Subcutaneous abdominal adipose tissue (tissue), 5 donors: ENCODE results near the gene NREP.

Source experiments
- H3K27ac ChIP-seq: one replicate; pipeline ENCODE4 v1.7.0; 2013; ENCODE audit warnings: low read depth, mild to moderate bottlenecking, inconsistent platforms, low read length, moderate library complexity
- H3K27me3 ChIP-seq, 5 donors: one replicate each; pipeline ENCODE4 v1.7.0; 2013; ENCODE audit warnings: low read length in 5 of 5, inconsistent platforms in 1 of 5; ENCODE audit not compliant: control insufficient read depth in 5 of 5, insufficient read depth in 4 of 5
- H3K36me3 ChIP-seq, 5 donors: one replicate each; pipeline ENCODE4 v1.7.0; 2013; ENCODE audit warnings: low read length in 5 of 5; ENCODE audit not compliant: control insufficient read depth in 5 of 5, insufficient read depth in 5 of 5
- H3K4me1 ChIP-seq, 5 donors: one replicate each; pipeline ENCODE4 v1.7.0; 2013; ENCODE audit warnings: low read length in 5 of 5, mild to moderate bottlenecking in 3 of 5, moderate library complexity in 1 of 5; ENCODE audit not compliant: control insufficient read depth in 5 of 5, insufficient read depth in 5 of 5
- H3K4me3 ChIP-seq, 5 donors: one replicate each; pipeline ENCODE4 v1.7.0; 2013; ENCODE audit warnings: low read length in 5 of 5, low read depth in 1 of 5
- H3K9ac ChIP-seq, 5 donors: one replicate each; pipeline ENCODE4 v1.7.0; 2013; ENCODE audit warnings: low read length in 5 of 5, mild to moderate bottlenecking in 4 of 5, moderate library complexity in 3 of 5
- H3K9me3 ChIP-seq, 5 donors: one replicate each; pipeline ENCODE4 v1.7.0; 2013; ENCODE audit warnings: low read length in 5 of 5; ENCODE audit not compliant: control insufficient read depth in 5 of 5
- donor health status: healthy.
- donor health status: healthy.
- donor health status: healthy.
- donor health status: healthy.
- donor health status: healthy.

The NREP gene

GRCh38 chr5:111783537-111783936 lies 26.5 kb upstream of the NREP start:
- H3K27me3 ChIP-seq: no peaks in the 10 kb centered on the region
- no peaks in the 10 kb centered on the region for H3K9me3 ChIP-seq
- H3K4me1 ChIP-seq: peaks cover 0 to 5% (median 0%) of the 10 kb centered on the region in 5 donors
- H3K9ac ChIP-seq: no peak overlapping the region
- no peak overlapping the region for H3K27ac ChIP-seq
- no peak overlapping the region for H3K4me3 ChIP-seq
- no peaks in the 10 kb centered on the region for H3K36me3 ChIP-seq

- Histone ChIP-seq H3K9ac (no peak overlapping the region), H3K36me3 (no peaks in the 10 kb centered on the region), H3K4me1 (peaks cover 0 to 5% (median 0%) of the 10 kb centered on the region in 5 donors), H3K27ac (no peak overlapping the region), H3K9me3 (no peaks in the 10 kb centered on the region), H3K4me3 (no peak overlapping the region), H3K27me3 (no peaks in the 10 kb centered on the region)
Measured at GRCh38 chr5:111782216-111782615, 25.2 kb upstream of the NREP start.

DNA sequence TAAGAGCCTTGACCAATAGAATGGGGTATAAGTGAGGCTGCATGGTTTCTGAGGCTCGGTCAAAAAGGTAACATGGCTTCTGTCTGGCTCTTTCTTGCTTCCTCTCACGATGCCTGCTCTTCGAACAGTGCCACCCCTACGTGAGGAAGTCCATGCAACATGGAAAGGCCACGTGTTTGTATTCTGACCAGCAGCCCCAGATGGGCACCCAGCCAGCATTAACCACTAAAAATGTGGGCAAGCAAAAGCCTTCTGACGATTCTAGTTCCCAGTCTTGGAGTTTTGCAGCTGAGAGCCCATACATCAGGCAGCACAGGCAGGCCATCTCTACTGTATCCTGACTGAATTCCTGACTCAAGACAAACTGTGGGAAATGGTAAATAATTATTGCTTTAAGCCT lies 24.2 kb upstream of the NREP start:
- no peaks in the 10 kb centered on the region for H3K36me3 ChIP-seq
- H3K4me1 ChIP-seq: peaks cover 0 to 11% (median 0%) of the 10 kb centered on the region in 5 donors
- H3K9me3 ChIP-seq: no peaks in the 10 kb centered on the region
- H3K27ac ChIP-seq: no peak overlapping the region
- H3K9ac ChIP-seq: no peak overlapping the region
- H3K27me3 ChIP-seq: no peaks in the 10 kb centered on the region
- no peak overlapping the region for H3K4me3 ChIP-seq

- Histone ChIP-seq H3K4me1 (peaks cover 0 to 16% (median 0%) of the 10 kb centered on the region in 5 donors), H3K27me3 (no peaks in the 10 kb centered on the region), H3K9me3 (no peaks in the 10 kb centered on the region), H3K4me3 (no peak overlapping the region), H3K9ac (no peak overlapping the region), H3K27ac (no peak overlapping the region), H3K36me3 (no peaks in the 10 kb centered on the region)
Measured at GRCh38 chr5:111779922-111780292, 22.9 kb upstream of the NREP start.

DNA sequence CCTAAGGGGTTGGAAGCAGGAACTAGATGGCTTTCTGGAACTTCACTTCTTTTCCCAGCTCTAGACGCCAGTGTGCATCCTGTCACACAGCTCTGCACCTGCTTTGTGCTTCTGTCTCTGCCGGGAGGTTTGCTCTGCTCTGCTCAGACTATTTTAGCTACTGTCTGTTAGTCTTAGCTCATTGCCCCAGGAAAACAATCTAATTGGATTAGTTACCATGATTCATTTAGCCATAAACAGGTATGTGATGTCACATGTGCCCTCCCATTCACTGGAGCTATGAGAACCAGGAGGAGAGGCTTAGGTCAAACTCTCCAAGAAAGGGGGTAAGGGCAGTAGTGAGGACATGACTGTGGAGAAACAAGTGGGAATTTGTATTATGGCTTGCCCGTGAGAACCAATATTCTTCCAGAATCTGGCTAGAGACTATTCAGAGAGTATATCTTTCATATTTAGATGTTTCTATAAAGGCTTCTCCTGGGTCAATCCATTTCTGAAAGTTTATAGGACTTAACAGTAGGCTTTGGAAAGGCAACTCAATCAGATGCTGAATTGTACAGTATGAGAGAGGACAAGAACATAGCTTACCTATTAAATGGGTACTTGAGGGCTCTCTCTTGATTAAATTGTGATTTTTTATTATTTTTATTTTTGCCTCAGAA lies 22.4 kb upstream of the NREP start:
- Histone ChIP-seq H3K9ac (no peak overlapping the region), H3K27me3 (no peaks in the 10 kb centered on the region), H3K27ac (no peak overlapping the region), H3K4me1 (peaks cover 0 to 16% (median 5%) of the 10 kb centered on the region in 5 donors), H3K36me3 (no peaks in the 10 kb centered on the region), H3K9me3 (no peaks in the 10 kb centered on the region), H3K4me3 (no peak overlapping the region)

GRCh38 chr5:111776913-111777781 lies 20.2 kb upstream of the NREP start:
- Histone ChIP-seq H3K27me3 (no peaks in the 10 kb centered on the region), H3K4me1 (peaks cover 0 to 24% (median 8%) of the 10 kb centered on the region in 5 donors), H3K36me3 (no peaks in the 10 kb centered on the region), H3K4me3 (no peak overlapping the region), H3K27ac (no peak overlapping the region), H3K9ac (no peak overlapping the region), H3K9me3 (no peaks in the 10 kb centered on the region)

GRCh38 chr5:111775224-111775623 lies 18.2 kb upstream of the NREP start:
- Histone ChIP-seq H3K27ac (no peak overlapping the region), H3K4me3 (no peak overlapping the region), H3K9ac (no peak overlapping the region), H3K27me3 (no peaks in the 10 kb centered on the region), H3K4me1 (peaks cover 0 to 24% (median 8%) of the 10 kb centered on the region in 5 donors), H3K36me3 (no peaks in the 10 kb centered on the region), H3K9me3 (no peaks in the 10 kb centered on the region)

GRCh38 chr5:111774525-111774924 lies 17.5 kb upstream of the NREP start:
- H3K27ac ChIP-seq: no peak overlapping the region
- no peaks in the 10 kb centered on the region for H3K9me3 ChIP-seq
- no peaks in the 10 kb centered on the region for H3K27me3 ChIP-seq

GRCh38 chr5:111772456-111773122 lies 15.6 kb upstream of the NREP start:
- Histone ChIP-seq H3K27me3 (no peaks in the 10 kb centered on the region), H3K27ac (no peak overlapping the region), H3K9me3 (no peaks in the 10 kb centered on the region), H3K36me3 (no peaks in the 10 kb centered on the region), H3K9ac (no peak overlapping the region), H3K4me3 (no peak overlapping the region), H3K4me1 (peaks cover 0 to 21% (median 3%) of the 10 kb centered on the region in 5 donors)

More at GRCh38 chr5:111774525-111774924, 17.5 kb upstream of the NREP start:
- Histone ChIP-seq H3K36me3 (no peaks in the 10 kb centered on the region), H3K4me3 (no peak overlapping the region), H3K4me1 (peaks cover 0 to 21% (median 3%) of the 10 kb centered on the region in 5 donors), H3K9ac (no peak overlapping the region)

GRCh38 chr5:111769541-111769940 lies 12.5 kb upstream of the NREP start:
- Histone ChIP-seq H3K9ac (no peak overlapping the region), H3K27ac (no peak overlapping the region), H3K36me3 (no peaks in the 10 kb centered on the region), H3K4me1 (peaks cover 0 to 8% (median 1%) of the 10 kb centered on the region in 5 donors), H3K4me3 (no peak overlapping the region), H3K9me3 (no peaks in the 10 kb centered on the region), H3K27me3 (no peaks in the 10 kb centered on the region)
